ENCODE data around the gene ACAD8. TPM values are rescaled to one million over a fixed set of nuclear protein-coding genes. Genes with fewer than 3 reads are reported as not detected.

Gene ACAD8
- total and polyA plus RNA-seq, 3 experiments from 2014 or later = 20.9 to 28.2 (median 27.1) TPM

GRCh38 chr11:134243913-134244312 is 9.5 kb upstream of the ACAD8 start:
- ChIA-PET CTCF (interaction anchor here (0.9 to 4.1 kb wide), 7 partner anchors 10 to 38 kb away, joined by 3 to 24 read pairs (median 5); partner anchors contain the start of genes NCAPD3 and VPS26B), POLR2A (interaction anchor here (1.9 kb wide), 1 partner anchor 20 kb away, joined by 6 read pairs; the partner anchor contains the start of genes NCAPD3 and VPS26B)
- DNase-seq = no peak
- Histone ChIP-seq H3K27me3 (ENCODE audit: insufficient read depth, low read length, poor library complexity, severe bottlenecking) (no peaks in the 10 kb centered on the region), H3K9me3 (ENCODE audit: low read length) (no peaks in the 10 kb centered on the region), H3K27ac (ENCODE audit: low read depth, low read length) (no peak overlapping the region), H3K4me1 (ENCODE audit: insufficient read depth, low read length) (no peaks in the 10 kb centered on the region), H3K4me3 (ENCODE audit: low read length) (no peak overlapping the region), H3K36me3 (ENCODE audit: insufficient read depth, low read length) (peaks cover 39% of the 10 kb centered on the region)
- H3K4me3 Mint-ChIP-seq = no peak overlapping the region
- H3K27me3 Mint-ChIP-seq = no peaks in the 10 kb centered on the region
- H3K4me1 Mint-ChIP-seq = peaks cover 0 to under 1% (median 0%) of the 10 kb centered on the region in 3 donors
- H3K9me3 Mint-ChIP-seq = no peaks in the 10 kb centered on the region
- H3K27ac Mint-ChIP-seq = peak overlapping the region in 1 of 8 donors; percentile 4
- H3K36me3 Mint-ChIP-seq = peaks cover 0 to 95% (median 26%) of the 10 kb centered on the region in 3 donors

GRCh38 chr11:134244593-134244992 is 8.8 kb upstream of the ACAD8 start:
- H3K9me3 Mint-ChIP-seq = no peaks in the 10 kb centered on the region
- peak overlapping the region in 3 of 8 donors; percentile 51 to 73 (median 66) for H3K27ac Mint-ChIP-seq
- peaks cover 0 to 4% (median 0%) of the 10 kb centered on the region in 3 donors for H3K4me1 Mint-ChIP-seq
- no peak overlapping the region for H3K4me3 Mint-ChIP-seq
- peaks cover 0 to 94% (median 24%) of the 10 kb centered on the region in 3 donors for H3K36me3 Mint-ChIP-seq
- Histone ChIP-seq H3K27ac (ENCODE audit: low read depth, low read length) (no peak overlapping the region), H3K4me1 (ENCODE audit: insufficient read depth, low read length) (no peaks in the 10 kb centered on the region), H3K36me3 (ENCODE audit: insufficient read depth, low read length) (peaks cover 39% of the 10 kb centered on the region), H3K9me3 (ENCODE audit: low read length) (no peaks in the 10 kb centered on the region), H3K4me3 (ENCODE audit: low read length) (no peak overlapping the region), H3K27me3 (ENCODE audit: insufficient read depth, low read length, poor library complexity, severe bottlenecking) (no peaks in the 10 kb centered on the region)
- H3K27me3 Mint-ChIP-seq = no peaks in the 10 kb centered on the region
- peak in 2 of 5 donors; percentile 22 to 29 for DNase-seq
- POLR2A ChIA-PET = interaction anchor here (1.9 kb wide), 1 partner anchor 20 kb away, joined by 6 read pairs; the partner anchor contains the start of genes NCAPD3 and VPS26B
- CTCF ChIA-PET = interaction anchor here (0.9 to 4.1 kb wide), 7 partner anchors 10 to 39 kb away, joined by 3 to 24 read pairs (median 5); partner anchors contain the start of genes NCAPD3 and VPS26B

- H3K9me3 ChIP-seq (ENCODE audit: low read length) = no peaks in the 10 kb centered on the region
- H3K4me3 ChIP-seq (ENCODE audit: low read length) = no peak overlapping the region
- ChIA-PET CTCF (interaction anchor here (2.5 to 4.1 kb wide), 3 partner anchors 11 to 38 kb away, joined by 11 to 24 read pairs (median 19); partner anchors contain the start of genes NCAPD3 and VPS26B), POLR2A (interaction anchor here (1.9 kb wide), 1 partner anchor 21 kb away, joined by 6 read pairs; the partner anchor contains the start of genes NCAPD3 and VPS26B)
- Mint-ChIP-seq H3K27ac (no peak overlapping the region), H3K4me3 (no peak overlapping the region), H3K9me3 (no peaks in the 10 kb centered on the region), H3K4me1 (peaks cover 0 to 4% (median 0%) of the 10 kb centered on the region in 3 donors), H3K36me3 (peaks cover 0 to 93% (median 24%) of the 10 kb centered on the region in 3 donors), H3K27me3 (no peaks in the 10 kb centered on the region)
- H3K36me3 ChIP-seq (ENCODE audit: insufficient read depth, low read length) = peaks cover 31% of the 10 kb centered on the region
- H3K27ac ChIP-seq (ENCODE audit: low read depth, low read length) = no peak overlapping the region
- no peaks in the 10 kb centered on the region for H3K4me1 ChIP-seq (ENCODE audit: insufficient read depth, low read length)
- DNase-seq = no peak
- no peaks in the 10 kb centered on the region for H3K27me3 ChIP-seq (ENCODE audit: insufficient read depth, low read length, poor library complexity, severe bottlenecking)
These were observed 7.9 kb upstream of the ACAD8 start for GRCh38 chr11:134245434-134245833.

GRCh38 chr11:134246100-134246499 is 7.3 kb upstream of the ACAD8 start:
- H3K36me3 ChIP-seq (ENCODE audit: insufficient read depth, low read length) = peaks cover 34% of the 10 kb centered on the region
- POLR2A ChIA-PET = no interaction called here

GRCh38 chr11:134246678-134247077 is 6.7 kb upstream of the ACAD8 start:
- Histone ChIP-seq H3K36me3 (ENCODE audit: insufficient read depth, low read length) (peaks cover 33% of the 10 kb centered on the region), H3K27ac (ENCODE audit: low read depth, low read length) (no peak overlapping the region), H3K27me3 (ENCODE audit: insufficient read depth, low read length, poor library complexity, severe bottlenecking) (no peaks in the 10 kb centered on the region), H3K9me3 (ENCODE audit: low read length) (no peaks in the 10 kb centered on the region), H3K4me1 (ENCODE audit: insufficient read depth, low read length) (peaks cover 4% of the 10 kb centered on the region), H3K4me3 (ENCODE audit: low read length) (no peak overlapping the region)
- Mint-ChIP-seq H3K4me3 (peak overlapping the region in 1 of 7 donors; percentile 13), H3K9me3 (no peaks in the 10 kb centered on the region), H3K27ac (peak overlapping the region in 3 of 8 donors; percentile 3 to 51 (median 38)), H3K4me1 (peaks cover 4 to 11% (median 8%) of the 10 kb centered on the region in 3 donors), H3K27me3 (no peaks in the 10 kb centered on the region), H3K36me3 (peaks cover 0 to 95% (median 24%) of the 10 kb centered on the region in 3 donors)
- no peak for DNase-seq
- ChIA-PET POLR2A (no interaction called here), CTCF (interaction anchor here (1.0 kb wide), 1 partner anchor 25 kb away, joined by 3 read pairs; no protein-coding TSS in a partner anchor)

More at GRCh38 chr11:134246100-134246499, 7.3 kb upstream of the ACAD8 start:
- Histone ChIP-seq H3K4me3 (ENCODE audit: low read length) (no peak overlapping the region), H3K27me3 (ENCODE audit: insufficient read depth, low read length, poor library complexity, severe bottlenecking) (no peaks in the 10 kb centered on the region), H3K4me1 (ENCODE audit: insufficient read depth, low read length) (no peaks in the 10 kb centered on the region), H3K9me3 (ENCODE audit: low read length) (no peaks in the 10 kb centered on the region), H3K27ac (ENCODE audit: low read depth, low read length) (no peak overlapping the region)
- Mint-ChIP-seq H3K27ac (peak overlapping the region in 1 of 8 donors; percentile 17), H3K27me3 (no peaks in the 10 kb centered on the region), H3K9me3 (no peaks in the 10 kb centered on the region), H3K36me3 (peaks cover 0 to 96% (median 24%) of the 10 kb centered on the region in 3 donors), H3K4me1 (peaks cover 0 to 5% (median 2%) of the 10 kb centered on the region in 3 donors), H3K4me3 (no peak overlapping the region)
- CTCF ChIA-PET = interaction anchor here (4.1 kb wide), 1 partner anchor 38 kb away, joined by 19 read pairs; no protein-coding TSS in a partner anchor
- no peak for DNase-seq

GRCh38 chr11:134248910-134249480 is 4.4 kb upstream of the ACAD8 start:
- no peak for DNase-seq
- POLR2A ChIA-PET = interaction anchor here (2.7 kb wide), 1 partner anchor 24 kb away, joined by 11 read pairs; the partner anchor contains the start of genes NCAPD3 and VPS26B

GRCh38 chr11:134250246-134250645 is 3.1 kb upstream of the ACAD8 start:
- Mint-ChIP-seq H3K4me1 (peaks cover 28 to 38% (median 36%) of the 10 kb centered on the region in 3 donors), H3K36me3 (peaks cover 0 to 71% (median 12%) of the 10 kb centered on the region in 3 donors), H3K27me3 (no peaks in the 10 kb centered on the region), H3K4me3 (no peak overlapping the region), H3K27ac (peak overlapping the region in 2 of 8 donors; percentile 50 to 52), H3K9me3 (no peaks in the 10 kb centered on the region)
- ChIA-PET CTCF (interaction anchor here (1.8 kb wide), 1 partner anchor 11 kb away, joined by 5 read pairs; no protein-coding TSS in a partner anchor), POLR2A (interaction anchor here (2.7 kb wide), 1 partner anchor 25 kb away, joined by 11 read pairs; the partner anchor contains the start of genes NCAPD3 and VPS26B)
- H3K27ac ChIP-seq (ENCODE audit: low read depth, low read length) = no peak overlapping the region
- DNase-seq = no peak
- H3K9me3 ChIP-seq (ENCODE audit: low read length) = no peaks in the 10 kb centered on the region
- peaks cover 33% of the 10 kb centered on the region for H3K36me3 ChIP-seq (ENCODE audit: insufficient read depth, low read length)
- peaks cover 25% of the 10 kb centered on the region for H3K4me1 ChIP-seq (ENCODE audit: insufficient read depth, low read length)
- no peaks in the 10 kb centered on the region for H3K27me3 ChIP-seq (ENCODE audit: insufficient read depth, low read length, poor library complexity, severe bottlenecking)
- H3K4me3 ChIP-seq (ENCODE audit: low read length) = no peak overlapping the region

More at GRCh38 chr11:134248910-134249480, 4.4 kb upstream of the ACAD8 start:
- Mint-ChIP-seq H3K27ac (peak overlapping the region in 7 of 8 donors; percentile 14 to 82 (median 64)), H3K9me3 (no peaks in the 10 kb centered on the region), H3K4me1 (peaks cover 20 to 27% (median 25%) of the 10 kb centered on the region in 3 donors), H3K4me3 (no peak overlapping the region), H3K36me3 (peaks cover 0 to 82% (median 18%) of the 10 kb centered on the region in 3 donors), H3K27me3 (no peaks in the 10 kb centered on the region)
- CTCF ChIA-PET = interaction anchor here (1.0 kb wide), 2 partner anchors 27 to 42 kb away, joined by 3 read pairs; no protein-coding TSS in a partner anchor
- H3K36me3 ChIP-seq (ENCODE audit: insufficient read depth, low read length) = peaks cover 33% of the 10 kb centered on the region
- H3K4me1 ChIP-seq (ENCODE audit: insufficient read depth, low read length) = peaks cover 17% of the 10 kb centered on the region
- H3K27me3 ChIP-seq (ENCODE audit: insufficient read depth, low read length, poor library complexity, severe bottlenecking) = no peaks in the 10 kb centered on the region
- no peaks in the 10 kb centered on the region for H3K9me3 ChIP-seq (ENCODE audit: low read length)
- no peak overlapping the region for H3K27ac ChIP-seq (ENCODE audit: low read depth, low read length)
- no peak overlapping the region for H3K4me3 ChIP-seq (ENCODE audit: low read length)

Data from CD8-positive, alpha-beta memory T cell (primary cell).